Measurements from ENCODE around the gene HLA-A. TPM values are rescaled to one million over a fixed set of nuclear protein-coding genes. Genes with fewer than 3 reads are reported as not detected.

HLA-A gene
- 741 TPM for total RNA-seq
- polyA plus RNA-seq: 1,655 TPM
- long read RNA-seq, donor 1, transcript HLA-A-203 (8 exons, 1,611 nt): major isoform, 25 of 25 reads
- long read RNA-seq, donor 1, partial matches to known transcripts: 0 of 25 reads
- long read RNA-seq, donor 1, other reads (novel, unspliced or antisense): 0 of 25 reads
- long read RNA-seq, donor 2: 0 reads
- long read RNA-seq, donor 3, transcript HLA-A-203 (8 exons, 1,611 nt): major isoform, 208 of 551 reads
- long read RNA-seq, donor 3, partial matches to known transcripts: 293 of 551 reads
- long read RNA-seq, donor 3, other reads (novel, unspliced or antisense): 49 of 551 reads
- long read RNA-seq, donor 4, transcript HLA-A-203 (8 exons, 1,611 nt): major isoform, 88 of 167 reads
- long read RNA-seq, donor 4, partial matches to known transcripts: 56 of 167 reads
- long read RNA-seq, donor 4, other reads (novel, unspliced or antisense): 23 of 167 reads
- long read RNA-seq, donor 5, transcript HLA-A-203 (8 exons, 1,611 nt): major isoform, 593 of 1,291 reads
- long read RNA-seq, donor 5, partial matches to known transcripts: 548 of 1,291 reads
- long read RNA-seq, donor 5, other reads (novel, unspliced or antisense): 150 of 1,291 reads
- long read RNA-seq, donor 6, transcript HLA-A-203 (8 exons, 1,611 nt): major isoform, 116 of 228 reads
- long read RNA-seq, donor 6, partial matches to known transcripts: 82 of 228 reads
- long read RNA-seq, donor 6, other reads (novel, unspliced or antisense): 29 of 228 reads
- long read RNA-seq, donor 7, transcript HLA-A-203 (8 exons, 1,611 nt): major isoform, 76 of 256 reads
- long read RNA-seq, donor 7, partial matches to known transcripts: 145 of 256 reads
- long read RNA-seq, donor 7, other reads (novel, unspliced or antisense): 35 of 256 reads
- long read RNA-seq, donor 8, transcript HLA-A-203 (8 exons, 1,611 nt): major isoform, 33 of 87 reads
- long read RNA-seq, donor 8, partial matches to known transcripts: 49 of 87 reads
- long read RNA-seq, donor 8, other reads (novel, unspliced or antisense): 5 of 87 reads
- long read RNA-seq, donor 9, transcript HLA-A-203 (8 exons, 1,611 nt): major isoform, 118 of 204 reads
- long read RNA-seq, donor 9, partial matches to known transcripts: 79 of 204 reads
- long read RNA-seq, donor 9, other reads (novel, unspliced or antisense): 7 of 204 reads
- long read RNA-seq, donor 10, transcript HLA-A-203 (8 exons, 1,611 nt): major isoform, 93 of 186 reads
- long read RNA-seq, donor 10, partial matches to known transcripts: 93 of 186 reads
- long read RNA-seq, donor 10, other reads (novel, unspliced or antisense): 0 of 186 reads

DNA sequence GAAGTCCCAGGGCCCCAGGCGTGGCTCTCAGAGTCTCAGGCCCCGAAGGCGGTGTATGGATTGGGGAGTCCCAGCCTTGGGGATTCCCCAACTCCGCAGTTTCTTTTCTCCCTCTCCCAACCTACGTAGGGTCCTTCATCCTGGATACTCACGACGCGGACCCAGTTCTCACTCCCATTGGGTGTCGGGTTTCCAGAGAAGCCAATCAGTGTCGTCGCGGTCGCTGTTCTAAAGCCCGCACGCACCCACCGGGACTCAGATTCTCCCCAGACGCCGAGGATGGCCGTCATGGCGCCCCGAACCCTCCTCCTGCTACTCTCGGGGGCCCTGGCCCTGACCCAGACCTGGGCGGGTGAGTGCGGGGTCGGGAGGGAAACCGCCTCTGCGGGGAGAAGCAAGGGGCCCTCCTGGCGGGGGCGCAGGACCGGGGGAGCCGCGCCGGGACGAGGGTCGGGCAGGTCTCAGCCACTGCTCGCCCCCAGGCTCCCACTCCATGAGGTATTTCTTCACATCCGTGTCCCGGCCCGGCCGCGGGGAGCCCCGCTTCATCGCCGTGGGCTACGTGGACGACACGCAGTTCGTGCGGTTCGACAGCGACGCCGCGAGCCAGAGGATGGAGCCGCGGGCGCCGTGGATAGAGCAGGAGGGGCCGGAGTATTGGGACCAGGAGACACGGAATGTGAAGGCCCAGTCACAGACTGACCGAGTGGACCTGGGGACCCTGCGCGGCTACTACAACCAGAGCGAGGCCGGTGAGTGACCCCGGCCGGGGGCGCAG, at the start of gene HLA-A:
TSS of gene HLA-A (plus strand) at position 258 of the 778 bp plus-strand sequence. CDS start at position 280, 22 bp downstream.
- WGBS: under 1% methylated on average over 68 of the region's 68 CpGs
- Histone ChIP-seq H3K36me3 (ENCODE audit: control insufficient read depth in 2 of 2, insufficient read depth in 2 of 2, low read length in 1 of 2) (peaks cover 13 to 35% of the 10 kb centered on the region in 2 donors), H3K27me3 (ENCODE audit: control insufficient read depth in 2 of 2, insufficient read depth in 1 of 2, low read length in 1 of 2) (no peaks in the 10 kb centered on the region), H3K9me3 (ENCODE audit: control insufficient read depth in 2 of 2, insufficient read depth in 1 of 2, low read length in 1 of 2) (no peaks in the 10 kb centered on the region), H3K4me1 (ENCODE audit: control insufficient read depth in 2 of 2, insufficient read depth in 2 of 2, low read length in 2 of 2) (peaks cover 5 to 17% of the 10 kb centered on the region in 2 donors), H3K27ac (ENCODE audit: low read depth in 1 of 2, low read length in 1 of 2) (peak within 1 kb of the TSS; percentile 77 to 97), H3K4me3 (ENCODE audit: low read length in 2 of 2) (peak within 1 kb of the TSS; percentile 62 to 95)
- DNase-seq (ENCODE audit: low read depth in 6 of 9, low spot score in 9 of 9): peak; percentile 71 to 96 (median 89)

DNA sequence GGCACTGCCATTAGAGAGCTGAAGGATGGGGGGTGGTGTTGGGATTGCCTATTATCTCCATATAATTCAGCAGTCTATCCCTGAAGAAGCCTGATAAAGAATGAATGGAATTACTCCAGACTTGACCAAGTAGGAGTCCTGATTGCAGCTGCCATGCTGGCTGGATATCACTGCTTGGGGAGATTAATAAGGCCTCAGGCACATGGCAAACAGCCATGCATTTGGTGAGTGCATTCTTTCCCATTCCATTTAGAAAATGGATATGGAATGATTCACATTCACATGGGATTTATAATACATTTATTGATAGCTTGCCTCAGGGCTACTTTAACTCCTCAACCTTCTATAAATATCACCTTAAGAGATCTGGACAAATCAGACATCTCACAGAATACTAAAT, 49.6 kb upstream of the HLA-A start:
- no peaks in the 10 kb centered on the region for H3K9me3 ChIP-seq (ENCODE audit: control insufficient read depth in 2 of 2, insufficient read depth in 1 of 2, low read length in 1 of 2)

DNA sequence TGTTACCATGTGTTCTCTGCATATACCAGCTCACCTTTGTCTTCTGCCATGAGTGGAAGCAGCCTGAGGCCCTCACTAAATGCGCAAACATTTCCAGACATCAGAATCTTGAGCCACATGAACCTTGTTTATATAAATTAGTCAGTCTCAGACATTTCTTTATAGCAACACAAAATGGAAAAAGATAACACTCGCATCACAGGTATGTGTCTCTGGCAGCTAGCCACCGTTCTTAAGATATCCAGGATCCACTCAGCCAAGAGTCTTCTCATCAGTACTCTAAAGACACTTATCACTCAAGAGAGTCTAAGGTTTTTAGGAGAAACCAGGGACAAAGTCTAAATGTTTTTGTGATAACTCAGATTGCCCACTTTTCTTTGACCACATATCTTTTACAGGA, 43.1 kb upstream of the HLA-A start:
- H3K4me3 ChIP-seq (ENCODE audit: low read length in 2 of 2): no peak overlapping the region
- H3K9me3 ChIP-seq (ENCODE audit: control insufficient read depth in 2 of 2, insufficient read depth in 1 of 2, low read length in 1 of 2): no peaks in the 10 kb centered on the region
- no peaks in the 10 kb centered on the region for H3K27me3 ChIP-seq (ENCODE audit: control insufficient read depth in 2 of 2, insufficient read depth in 1 of 2, low read length in 1 of 2)
- H3K27ac ChIP-seq (ENCODE audit: low read depth in 1 of 2, low read length in 1 of 2): no peak overlapping the region
- H3K36me3 ChIP-seq (ENCODE audit: control insufficient read depth in 2 of 2, insufficient read depth in 2 of 2, low read length in 1 of 2): no peaks in the 10 kb centered on the region
- DNase-seq (ENCODE audit: low read depth in 6 of 9, low spot score in 9 of 9): no peak
- 98% methylated on average over 3 of the region's 3 CpGs for WGBS
- H3K4me1 ChIP-seq (ENCODE audit: control insufficient read depth in 2 of 2, insufficient read depth in 2 of 2, low read length in 2 of 2): no peaks in the 10 kb centered on the region

More for the DNA sequence above, 49.6 kb upstream of the HLA-A start:
- DNase-seq (ENCODE audit: low read depth in 6 of 9, low spot score in 9 of 9): no peak
- Histone ChIP-seq H3K27ac (ENCODE audit: low read depth in 1 of 2, low read length in 1 of 2) (no peak overlapping the region), H3K4me3 (ENCODE audit: low read length in 2 of 2) (no peak overlapping the region), H3K36me3 (ENCODE audit: control insufficient read depth in 2 of 2, insufficient read depth in 2 of 2, low read length in 1 of 2) (no peaks in the 10 kb centered on the region), H3K27me3 (ENCODE audit: control insufficient read depth in 2 of 2, insufficient read depth in 1 of 2, low read length in 1 of 2) (peaks cover 6 to 21% of the 10 kb centered on the region in 2 donors), H3K4me1 (ENCODE audit: control insufficient read depth in 2 of 2, insufficient read depth in 2 of 2, low read length in 2 of 2) (peaks cover 0 to under 1% of the 10 kb centered on the region in 2 donors)

DNA sequence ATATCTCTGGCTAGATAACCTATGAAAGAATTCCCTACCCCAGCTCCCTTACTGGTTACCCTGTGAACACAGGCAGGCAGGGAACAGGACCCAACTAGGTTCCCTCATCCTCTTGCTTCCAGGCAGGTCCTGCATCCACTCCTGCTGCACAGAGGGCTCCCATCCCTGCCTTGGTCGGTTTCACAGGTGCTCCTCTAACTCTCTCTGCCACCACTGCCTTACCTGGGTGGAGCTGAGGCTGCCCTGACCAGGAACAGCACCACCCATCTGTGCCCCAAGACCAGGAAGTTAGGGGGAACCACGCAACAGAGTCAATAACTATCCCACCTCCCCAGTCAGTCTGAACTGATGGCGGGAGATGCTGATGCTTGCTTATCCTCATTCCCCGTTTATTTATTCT, 37.0 kb upstream of the HLA-A start:
- no peaks in the 10 kb centered on the region for H3K27me3 ChIP-seq (ENCODE audit: control insufficient read depth in 2 of 2, insufficient read depth in 1 of 2, low read length in 1 of 2)
- H3K9me3 ChIP-seq (ENCODE audit: control insufficient read depth in 2 of 2, insufficient read depth in 1 of 2, low read length in 1 of 2): peaks cover 0 to 1% of the 10 kb centered on the region in 2 donors
- H3K27ac ChIP-seq (ENCODE audit: low read depth in 1 of 2, low read length in 1 of 2): no peak overlapping the region
- H3K4me1 ChIP-seq (ENCODE audit: control insufficient read depth in 2 of 2, insufficient read depth in 2 of 2, low read length in 2 of 2): no peaks in the 10 kb centered on the region
- H3K36me3 ChIP-seq (ENCODE audit: control insufficient read depth in 2 of 2, insufficient read depth in 2 of 2, low read length in 1 of 2): no peaks in the 10 kb centered on the region
- H3K4me3 ChIP-seq (ENCODE audit: low read length in 2 of 2): no peak overlapping the region
- DNase-seq (ENCODE audit: low read depth in 6 of 9, low spot score in 9 of 9): no peak
- WGBS: 83% methylated on average over 4 of the region's 4 CpGs

DNA sequence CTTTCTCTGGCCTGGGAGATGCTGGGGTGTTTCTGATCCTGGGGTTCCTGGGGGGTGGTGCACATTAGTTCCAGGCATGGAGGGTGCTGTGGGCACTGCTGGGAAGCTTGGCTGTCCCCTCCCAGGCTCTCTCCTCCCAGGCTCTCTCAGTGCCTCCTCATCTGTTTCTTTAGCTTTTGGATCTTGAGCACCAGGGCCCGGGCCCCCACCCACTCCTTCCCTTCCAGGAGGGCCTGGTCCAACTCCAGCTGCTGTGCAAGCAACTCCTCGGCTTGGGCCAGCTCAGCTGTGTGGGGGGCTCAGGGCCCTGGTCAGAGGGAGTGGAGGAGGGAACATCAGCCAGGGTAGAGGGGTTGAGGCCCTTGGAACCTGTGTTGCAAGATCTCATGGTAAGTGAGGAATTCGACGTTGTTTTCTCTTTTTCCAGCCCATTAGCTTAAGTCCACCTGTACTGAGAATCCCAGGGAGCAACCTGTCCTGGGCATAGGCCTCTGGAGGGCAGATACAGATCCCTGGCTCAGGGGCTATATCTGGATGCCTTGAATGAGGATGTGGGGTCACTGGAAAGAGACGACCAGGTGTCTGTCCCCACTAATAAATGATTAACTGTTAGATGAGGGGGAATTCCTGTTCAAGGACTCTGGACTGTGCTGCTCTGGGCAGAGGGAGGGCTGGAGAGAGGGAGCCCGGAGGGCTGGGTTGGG, 34.5 kb upstream of the HLA-A start:
- Histone ChIP-seq H3K27ac (ENCODE audit: low read depth in 1 of 2, low read length in 1 of 2) (no peak overlapping the region), H3K9me3 (ENCODE audit: control insufficient read depth in 2 of 2, insufficient read depth in 1 of 2, low read length in 1 of 2) (peaks cover 0 to 1% of the 10 kb centered on the region in 2 donors), H3K36me3 (ENCODE audit: control insufficient read depth in 2 of 2, insufficient read depth in 2 of 2, low read length in 1 of 2) (no peaks in the 10 kb centered on the region), H3K27me3 (ENCODE audit: control insufficient read depth in 2 of 2, insufficient read depth in 1 of 2, low read length in 1 of 2) (no peaks in the 10 kb centered on the region), H3K4me1 (ENCODE audit: control insufficient read depth in 2 of 2, insufficient read depth in 2 of 2, low read length in 2 of 2) (no peaks in the 10 kb centered on the region), H3K4me3 (ENCODE audit: low read length in 2 of 2) (no peak overlapping the region)
- 60% methylated on average over 6 of the region's 6 CpGs for WGBS
- no peak for DNase-seq (ENCODE audit: low read depth in 6 of 9, low spot score in 9 of 9)

DNA sequence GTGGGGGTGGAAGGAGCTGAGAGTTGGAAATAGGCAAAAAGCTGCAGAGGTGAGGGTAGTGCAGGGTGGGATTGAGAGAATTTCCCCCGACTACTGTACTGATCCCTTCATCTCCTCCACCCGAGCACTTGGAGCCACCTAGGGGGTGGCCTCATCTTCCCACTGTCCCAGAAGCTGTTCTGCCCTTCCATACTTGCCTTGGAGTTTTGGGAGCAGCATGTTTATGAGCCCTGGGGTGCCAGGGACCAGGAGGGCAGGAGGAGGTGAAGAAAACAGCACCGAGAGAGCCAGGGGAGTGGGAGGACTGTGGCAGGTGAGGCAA, 34.0 kb upstream of the HLA-A start:
- no peak for DNase-seq (ENCODE audit: low read depth in 6 of 9, low spot score in 9 of 9)
- H3K27ac ChIP-seq (ENCODE audit: low read depth in 1 of 2, low read length in 1 of 2): no peak overlapping the region
- no peaks in the 10 kb centered on the region for H3K27me3 ChIP-seq (ENCODE audit: control insufficient read depth in 2 of 2, insufficient read depth in 1 of 2, low read length in 1 of 2)
- no peaks in the 10 kb centered on the region for H3K4me1 ChIP-seq (ENCODE audit: control insufficient read depth in 2 of 2, insufficient read depth in 2 of 2, low read length in 2 of 2)
- no peak overlapping the region for H3K4me3 ChIP-seq (ENCODE audit: low read length in 2 of 2)
- H3K9me3 ChIP-seq (ENCODE audit: control insufficient read depth in 2 of 2, insufficient read depth in 1 of 2, low read length in 1 of 2): peaks cover 0 to 1% of the 10 kb centered on the region in 2 donors
- no peaks in the 10 kb centered on the region for H3K36me3 ChIP-seq (ENCODE audit: control insufficient read depth in 2 of 2, insufficient read depth in 2 of 2, low read length in 1 of 2)
- 95% methylated on average over 3 of the region's 3 CpGs for WGBS

DNA sequence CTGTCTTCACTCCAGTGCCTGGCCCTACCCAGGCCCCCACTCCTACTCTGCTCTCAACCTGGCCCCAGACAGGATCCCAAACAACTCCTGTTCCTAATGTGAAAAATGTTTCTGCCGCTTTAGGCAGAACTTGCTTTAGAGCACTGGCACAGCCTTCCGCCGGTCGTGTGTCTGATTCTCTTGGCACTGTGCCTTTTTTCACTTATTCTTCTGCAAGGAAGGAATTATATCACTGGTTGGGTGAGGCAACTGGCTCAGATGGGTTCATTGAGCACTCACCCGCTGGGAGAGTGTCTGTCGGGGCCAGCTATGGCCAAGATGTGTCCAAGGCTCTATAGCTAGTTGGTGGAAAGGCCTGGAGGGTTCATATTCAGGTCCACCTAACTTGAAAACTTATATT, 33.6 kb upstream of the HLA-A start:
- DNase-seq (ENCODE audit: low read depth in 6 of 9, low spot score in 9 of 9): no peak
- H3K9me3 ChIP-seq (ENCODE audit: control insufficient read depth in 2 of 2, insufficient read depth in 1 of 2, low read length in 1 of 2): peaks cover 0 to 1% of the 10 kb centered on the region in 2 donors
- H3K27me3 ChIP-seq (ENCODE audit: control insufficient read depth in 2 of 2, insufficient read depth in 1 of 2, low read length in 1 of 2): no peaks in the 10 kb centered on the region
- 78% methylated on average over 6 of the region's 6 CpGs for WGBS
- H3K4me3 ChIP-seq (ENCODE audit: low read length in 2 of 2): no peak overlapping the region
- no peaks in the 10 kb centered on the region for H3K4me1 ChIP-seq (ENCODE audit: control insufficient read depth in 2 of 2, insufficient read depth in 2 of 2, low read length in 2 of 2)
- H3K27ac ChIP-seq (ENCODE audit: low read depth in 1 of 2, low read length in 1 of 2): no peak overlapping the region
- H3K36me3 ChIP-seq (ENCODE audit: control insufficient read depth in 2 of 2, insufficient read depth in 2 of 2, low read length in 1 of 2): no peaks in the 10 kb centered on the region

DNA sequence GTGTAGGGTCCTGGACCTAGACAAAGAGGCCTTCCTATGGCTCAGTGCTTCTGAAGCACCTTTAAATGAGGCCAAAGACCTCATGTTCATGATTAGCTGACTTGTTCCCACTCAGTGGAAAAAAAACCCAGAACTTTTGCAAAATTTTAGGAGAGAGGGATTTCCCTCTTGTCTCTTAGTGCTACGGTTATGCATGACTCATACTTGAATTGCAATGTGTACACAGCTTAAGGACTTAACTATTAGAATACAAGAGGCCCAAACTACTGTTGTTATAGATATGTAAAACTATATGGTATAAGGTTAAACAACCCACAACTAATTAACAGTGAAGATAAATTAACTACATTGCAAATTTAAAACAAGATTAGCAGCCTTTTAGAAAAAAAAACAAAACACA, 32.3 kb upstream of the HLA-A start:
- Histone ChIP-seq H3K27me3 (ENCODE audit: control insufficient read depth in 2 of 2, insufficient read depth in 1 of 2, low read length in 1 of 2) (no peaks in the 10 kb centered on the region), H3K4me1 (ENCODE audit: control insufficient read depth in 2 of 2, insufficient read depth in 2 of 2, low read length in 2 of 2) (no peaks in the 10 kb centered on the region), H3K4me3 (ENCODE audit: low read length in 2 of 2) (no peak overlapping the region), H3K9me3 (ENCODE audit: control insufficient read depth in 2 of 2, insufficient read depth in 1 of 2, low read length in 1 of 2) (peaks cover 0 to 1% of the 10 kb centered on the region in 2 donors), H3K36me3 (ENCODE audit: control insufficient read depth in 2 of 2, insufficient read depth in 2 of 2, low read length in 1 of 2) (no peaks in the 10 kb centered on the region), H3K27ac (ENCODE audit: low read depth in 1 of 2, low read length in 1 of 2) (no peak overlapping the region)
- WGBS: 89% methylated on average over 1 of the region's 1 CpG
- no peak for DNase-seq (ENCODE audit: low read depth in 6 of 9, low spot score in 9 of 9)
